Neural progenitor cell (in vitro differentiated cells): ENCODE results near the gene SLC39A3. TPM values are rescaled to one million over a fixed set of nuclear protein-coding genes. Genes with fewer than 3 reads are reported as not detected.

Experiments
- DNase-seq: peaks from one replicate; pipeline ENCODE4 v3.0.0-alpha.2; 2016; ENCODE audit warnings: low spot score
- H2AFZ ChIP-seq: fragments of 200-600 bp; sonication (generic); replicated peaks from 2 replicates; pipeline ENCODE4 v1.6.1; 2016; ENCODE audit warnings: antibody characterized with exemption
- H3F3A ChIP-seq: fragments of 200-600 bp; sonication (generic); 2 replicates; pipeline ENCODE4 v1.6.1; 2016; ENCODE audit warnings: antibody characterized with exemption, low read depth
- H3K27ac ChIP-seq: fragments of 200-600 bp; sonication (generic); 2 replicates; pipeline ENCODE4 v1.5.1; 2016; ENCODE audit warnings: mild to moderate bottlenecking
- H3K27me3 ChIP-seq: fragments of 200-600 bp; sonication (generic); 2 replicates; pipeline ENCODE4 v1.6.1; 2016; ENCODE audit warnings: mild to moderate bottlenecking, moderate library complexity
- H3K36me3 ChIP-seq: fragments of 200-600 bp; sonication (generic); 2 replicates; pipeline ENCODE4 v1.5.1; 2016
- H3K4me1 ChIP-seq: fragments of 200-600 bp; sonication (generic); 2 replicates; pipeline ENCODE4 v1.6.1; 2016; ENCODE audit warnings: mixed run types
- H3K4me2 ChIP-seq: fragments of 200-600 bp; sonication (generic); 2 replicates; pipeline ENCODE4 v1.6.1; 2016
- H3K4me3 ChIP-seq: fragments of 200-600 bp; sonication (generic); 2 replicates; pipeline ENCODE4 v1.5.1; 2016
- H3K79me2 ChIP-seq: fragments of 200-600 bp; sonication (generic); 2 replicates; pipeline ENCODE4 v1.6.1; 2016; ENCODE audit warnings: low read depth
- H3K9ac ChIP-seq: fragments of 200-600 bp; sonication (generic); 2 replicates; pipeline ENCODE4 v1.6.1; 2016
- H3K9me3 ChIP-seq: fragments of 200-600 bp; sonication (generic); 2 replicates; pipeline ENCODE4 v1.5.1; 2016; ENCODE audit warnings: low read depth
- H4K20me1 ChIP-seq: fragments of 200-600 bp; sonication (generic); 2 replicates; pipeline ENCODE4 v1.6.1; 2016; ENCODE audit warnings: low read depth
- H3K27ac Mint-ChIP-seq: 3 replicates; pipeline ENCODE4 v1.8.0; 2021; ENCODE audit warnings: mixed read lengths
- H3K27me3 Mint-ChIP-seq: 2 replicates; pipeline ENCODE4 v1.8.0; 2022; ENCODE audit warnings: low read depth, mild to moderate bottlenecking, inconsistent platforms, moderate library complexity, mixed read lengths; ENCODE audit not compliant: insufficient read depth
- H3K36me3 Mint-ChIP-seq: 3 replicates; pipeline ENCODE4 v1.8.0; 2021; ENCODE audit warnings: mixed read lengths
- H3K4me1 Mint-ChIP-seq: 3 replicates; pipeline ENCODE4 v1.8.0; 2021; ENCODE audit warnings: mixed read lengths
- H3K4me3 Mint-ChIP-seq: 3 replicates; pipeline ENCODE4 v1.8.0; 2021; ENCODE audit warnings: mild to moderate bottlenecking, moderate library complexity, mixed read lengths
- H3K9me3 Mint-ChIP-seq: 3 replicates; pipeline ENCODE4 v1.8.0; 2020; ENCODE audit warnings: mixed read lengths
- CTCF ChIP-seq: fragments of 200-600 bp; sonication (generic); IDR thresholded peaks from 2 replicates; pipeline ENCODE4 v1.5.1; 2017; ENCODE audit warnings: antibody characterized with exemption, mild to moderate bottlenecking
- EZH2 ChIP-seq: fragments of 200-600 bp; sonication (generic); IDR thresholded peaks from 2 replicates; pipeline ENCODE4 v1.6.1; 2017; ENCODE audit warnings: antibody characterized with exemption, mild to moderate bottlenecking, moderate library complexity
- EZH2phosphoT487 ChIP-seq: fragments of 200-600 bp; sonication (generic); IDR thresholded peaks from 2 replicates; pipeline ENCODE4 v1.6.1; 2017; ENCODE audit warnings: antibody characterized with exemption
- total RNA-seq: library from RNA; depleted of rRNA; stranded (reverse); fragments of >200 nt; gene quantifications from 2 replicates; pipeline ENCODE4 v1.2.3, GENCODE V29; 2015; ENCODE audit warnings: low replicate concordance

SLC39A3 gene
- total RNA-seq, 1 donor from 2014 or later: 6.1 TPM

GRCh38 chr19:2717638-2718541, 21.9 kb downstream of the SLC39A3 start:
- peaks cover 28% of the 10 kb centered on the region for H3K27me3 ChIP-seq
- peaks cover 15% of the 10 kb centered on the region for H3K4me1 ChIP-seq
- H3K4me3 ChIP-seq: no peak overlapping the region
- Mint-ChIP-seq H3K4me1 (peaks cover 10% of the 10 kb centered on the region), H3K4me3 (no peak overlapping the region), H3K27me3 (peaks cover 23% of the 10 kb centered on the region), H3K27ac (peak overlapping the region; percentile 46), H3K36me3 (peaks cover 17% of the 10 kb centered on the region), H3K9me3 (peaks cover 11% of the 10 kb centered on the region)
- H4K20me1 ChIP-seq: peaks cover 23% of the 10 kb centered on the region
- H3K4me2 ChIP-seq: no peak overlapping the region
- H3K79me2 ChIP-seq: no peaks in the 10 kb centered on the region
- no peaks in the 10 kb centered on the region for H3K9me3 ChIP-seq
- no peak overlapping the region for H3K27ac ChIP-seq
- no peak overlapping the region for H3K9ac ChIP-seq
- peaks cover 21% of the 10 kb centered on the region for H3F3A ChIP-seq
- no peaks in the 10 kb centered on the region for H3K36me3 ChIP-seq
- TF ChIP-seq EZH2phosphoT487: no peak
- no peak for TF ChIP-seq EZH2
- no peak for TF ChIP-seq CTCF
- DNase-seq: no peak
- no peak overlapping the region for H2AFZ ChIP-seq

GRCh38 chr19:2716722-2717637, 22.8 kb downstream of the SLC39A3 start:
- Histone ChIP-seq H3K9ac (no peak overlapping the region), H4K20me1 (peaks cover 23% of the 10 kb centered on the region), H3K4me1 (peaks cover 15% of the 10 kb centered on the region), H3F3A (peaks cover 21% of the 10 kb centered on the region), H2AFZ (no peak overlapping the region), H3K36me3 (no peaks in the 10 kb centered on the region), H3K9me3 (no peaks in the 10 kb centered on the region), H3K27ac (no peak overlapping the region), H3K4me3 (no peak overlapping the region), H3K27me3 (peaks cover 19% of the 10 kb centered on the region), H3K79me2 (no peaks in the 10 kb centered on the region), H3K4me2 (no peak overlapping the region)
- peaks cover 17% of the 10 kb centered on the region for H3K36me3 Mint-ChIP-seq
- H3K27me3 Mint-ChIP-seq: peaks cover 18% of the 10 kb centered on the region
- H3K4me1 Mint-ChIP-seq: peaks cover 9% of the 10 kb centered on the region
- DNase-seq: no peak
- H3K9me3 Mint-ChIP-seq: peaks cover 11% of the 10 kb centered on the region
- TF ChIP-seq EZH2phosphoT487 (no peak), EZH2 (no peak), CTCF (no peak)
- H3K4me3 Mint-ChIP-seq: no peak overlapping the region
- H3K27ac Mint-ChIP-seq: no peak overlapping the region

- no peak overlapping the region for H2AFZ ChIP-seq
- H3K4me3 ChIP-seq: no peak overlapping the region
- no peaks in the 10 kb centered on the region for H3K36me3 ChIP-seq
- H3K4me1 Mint-ChIP-seq: peaks cover 6% of the 10 kb centered on the region
- no peak overlapping the region for H3K27ac ChIP-seq
- peaks cover 17% of the 10 kb centered on the region for H3K36me3 Mint-ChIP-seq
- H3K4me1 ChIP-seq: peaks cover 11% of the 10 kb centered on the region
- H3K4me2 ChIP-seq: no peak overlapping the region
- H3K9me3 ChIP-seq: no peaks in the 10 kb centered on the region
- peaks cover 16% of the 10 kb centered on the region for H3K27me3 Mint-ChIP-seq
- H3K9ac ChIP-seq: no peak overlapping the region
- H3F3A ChIP-seq: peaks cover 21% of the 10 kb centered on the region
- no peak for DNase-seq
- TF ChIP-seq EZH2 (no peak), CTCF (no peak), EZH2phosphoT487 (no peak)
- H4K20me1 ChIP-seq: peaks cover 19% of the 10 kb centered on the region
- peaks cover 12% of the 10 kb centered on the region for H3K27me3 ChIP-seq
- H3K79me2 ChIP-seq: no peaks in the 10 kb centered on the region
- no peak overlapping the region for H3K4me3 Mint-ChIP-seq
- peaks cover 11% of the 10 kb centered on the region for H3K9me3 Mint-ChIP-seq
- H3K27ac Mint-ChIP-seq: no peak overlapping the region
Measured at GRCh38 chr19:2716275-2716650, 23.6 kb downstream of the SLC39A3 start.
